GM15510 (cell line): ENCODE data around the gene SEMA3F.

Experiments used
- POLR2A ChIP-seq: IDR thresholded peaks from 3 replicates; pipeline ENCODE4 v1.6.1; 2011; ENCODE audit warnings: borderline replicate concordance; ENCODE audit not compliant: insufficient read length; ENCODE audit errors: extremely low read depth

SEMA3F gene

GRCh38 chr3:50201573-50202315, 46.6 kb downstream of the SEMA3F start:
- no peak for TF ChIP-seq POLR2A

GRCh38 chr3:50202353-50203112, 47.4 kb downstream of the SEMA3F start:
- TF ChIP-seq POLR2A: no peak

- TF ChIP-seq POLR2A: no peak
Measured at GRCh38 chr3:50203113-50203808, 48.1 kb downstream of the SEMA3F start.

- TF ChIP-seq POLR2A: no peak
Measured at GRCh38 chr3:50203809-50204803, 49.0 kb downstream of the SEMA3F start.

- no peak for TF ChIP-seq POLR2A
Measured at GRCh38 chr3:50204804-50205412, 49.8 kb downstream of the SEMA3F start, which contains the start of gene SLC38A3. Gene SLC38A3, plus strand, starts transcription at chr3:50205271. Its CDS starts 8,929 bp downstream, at chr3:50214200.

- no peak for TF ChIP-seq POLR2A
Measured at GRCh38 chr3:50205413-50206276, 50.5 kb downstream of the SEMA3F start.

GRCh38 chr3:50207359-50208042, 52.4 kb downstream of the SEMA3F start:
- TF ChIP-seq POLR2A: no peak

GRCh38 chr3:50208677-50209344, 53.7 kb downstream of the SEMA3F start:
- no peak for TF ChIP-seq POLR2A

GRCh38 chr3:50210176-50210509, 55.0 kb downstream of the SEMA3F start:
- no peak for TF ChIP-seq POLR2A

GRCh38 chr3:50210510-50211367, 55.6 kb downstream of the SEMA3F start:
- no peak for TF ChIP-seq POLR2A

GRCh38 chr3:50211930-50212329, 56.8 kb downstream of the SEMA3F start:
- TF ChIP-seq POLR2A: no peak
